Stimulated activated CD8-positive, alpha-beta memory T cell treated with anti-CD3 and anti-CD28 coated beads, Interleukin-12 subunit alpha, Interleukin-12 subunit beta, amount 100 ng/mL, for 1 hour (primary cell): ENCODE data around the gene BTBD6.

Experiments used
- DNase-seq: peaks from one replicate; pipeline ENCODE4 v3.0.0-alpha.2; 2020; ENCODE audit warnings: low read depth

Gene BTBD6

GRCh38 chr14:105211086-105211757 lies 37.1 kb upstream of the BTBD6 start:
- no peak for DNase-seq

- no peak for DNase-seq
These were observed 36.6 kb upstream of the BTBD6 start for GRCh38 chr14:105211758-105212089.

DNA sequence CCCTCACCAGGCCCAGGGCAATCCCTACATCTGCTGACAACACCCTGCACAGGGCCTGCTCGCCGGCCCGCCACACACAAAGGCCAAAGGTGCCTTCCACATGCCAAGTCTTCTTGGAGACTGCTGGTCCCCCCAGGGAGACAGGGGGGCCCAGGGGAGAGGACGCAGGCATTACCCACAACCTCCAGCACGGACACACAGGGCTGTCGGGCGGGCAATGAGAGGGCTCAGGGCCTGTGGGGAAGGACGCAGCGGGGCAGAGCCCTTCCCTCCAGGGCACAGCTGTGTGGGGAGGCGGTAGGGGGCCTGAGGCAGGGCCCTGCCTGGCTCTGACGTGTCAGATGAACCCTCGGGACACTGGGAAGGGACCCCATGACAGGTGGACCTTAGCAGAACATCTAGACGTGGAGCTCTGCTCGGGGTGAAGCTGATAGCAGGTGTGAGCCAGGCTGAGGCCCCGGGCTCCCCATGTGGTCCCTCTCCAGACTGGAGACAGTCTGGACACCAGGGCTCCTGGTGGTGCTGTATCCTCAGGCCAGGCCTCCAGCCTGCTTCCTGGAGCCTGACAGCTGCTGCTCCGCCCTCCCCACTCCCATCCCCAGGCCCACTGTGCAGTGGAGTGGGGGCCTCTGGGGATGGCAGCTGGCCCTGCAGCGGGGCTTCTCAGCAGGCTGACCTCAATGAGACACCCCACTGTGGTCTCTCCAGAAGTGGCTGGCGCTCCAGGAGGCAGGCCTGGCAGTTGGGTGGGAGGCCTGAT lies 35.6 kb upstream of the BTBD6 start:
- DNase-seq, result no peak

- DNase-seq, result no peak
These were observed 35.0 kb upstream of the BTBD6 start for GRCh38 chr14:105213361-105213760.

DNA sequence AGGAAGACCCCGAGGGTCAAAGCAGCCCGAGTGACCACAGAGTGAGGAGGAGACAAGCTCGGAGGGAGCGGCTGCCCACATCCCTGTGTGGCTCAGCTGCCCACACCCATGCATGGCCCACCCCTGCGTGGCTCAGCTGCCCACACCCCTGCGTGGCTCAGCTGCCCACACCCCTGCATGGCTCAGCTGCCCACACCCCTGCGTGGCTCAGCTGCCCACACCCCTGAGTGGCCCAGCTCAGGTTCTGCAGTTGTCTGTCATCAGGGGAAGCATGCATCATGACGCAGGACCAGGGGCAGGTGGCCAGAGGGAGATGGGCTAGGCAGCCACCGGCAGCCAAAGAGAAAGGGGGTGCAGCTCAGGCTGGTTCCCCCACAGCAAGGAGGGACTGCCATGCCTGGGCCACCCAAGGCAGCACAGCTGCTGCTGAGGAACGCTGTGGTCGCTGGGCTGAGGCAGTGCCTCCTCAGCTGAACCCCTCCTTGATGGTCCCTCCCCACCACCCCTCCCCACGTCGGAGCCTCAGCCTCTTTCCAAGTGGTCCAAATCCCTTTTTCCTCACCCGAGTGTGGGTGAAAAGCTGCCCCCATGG lies 33.9 kb upstream of the BTBD6 start:
- no peak for DNase-seq

GRCh38 chr14:105215602-105216001 lies 32.7 kb upstream of the BTBD6 start:
- DNase-seq, result no peak

GRCh38 chr14:105216490-105217247 lies 31.7 kb upstream of the BTBD6 start:
- no peak for DNase-seq

GRCh38 chr14:105217774-105218173 lies 30.6 kb upstream of the BTBD6 start:
- DNase-seq, result no peak

GRCh38 chr14:105218611-105219010 lies 29.7 kb upstream of the BTBD6 start:
- DNase-seq, result no peak

DNA sequence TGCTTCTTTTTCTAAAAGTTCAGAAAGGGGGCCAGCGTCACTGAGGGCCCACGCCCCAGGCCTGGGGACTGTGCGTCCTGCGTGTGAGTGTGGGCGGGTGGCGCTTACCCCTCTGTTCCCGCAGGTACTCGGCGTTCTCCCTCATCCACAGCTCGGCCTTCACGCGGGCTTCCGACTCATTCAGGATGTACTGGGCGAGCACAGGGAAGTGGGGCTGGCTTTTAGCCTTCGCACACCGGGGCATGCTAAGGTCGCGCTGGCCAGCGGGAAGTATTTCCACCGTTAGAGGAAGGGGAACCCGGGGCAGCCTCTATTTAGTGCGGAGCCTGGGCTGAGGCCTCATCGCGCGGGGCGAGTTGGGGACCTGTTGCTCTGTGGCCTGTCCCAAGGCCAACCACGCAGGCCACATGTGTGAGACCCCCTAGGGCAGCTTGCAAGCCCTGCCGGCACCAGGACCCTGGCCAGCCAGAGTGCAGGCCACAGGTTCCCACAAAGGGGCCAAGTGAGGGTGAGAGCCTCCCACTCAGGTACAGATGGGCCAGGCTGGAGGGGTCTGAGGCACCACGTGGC lies 29.2 kb upstream of the BTBD6 start:
- no peak for DNase-seq

GRCh38 chr14:105219753-105220152 lies 28.6 kb upstream of the BTBD6 start:
- DNase-seq, result no peak

DNA sequence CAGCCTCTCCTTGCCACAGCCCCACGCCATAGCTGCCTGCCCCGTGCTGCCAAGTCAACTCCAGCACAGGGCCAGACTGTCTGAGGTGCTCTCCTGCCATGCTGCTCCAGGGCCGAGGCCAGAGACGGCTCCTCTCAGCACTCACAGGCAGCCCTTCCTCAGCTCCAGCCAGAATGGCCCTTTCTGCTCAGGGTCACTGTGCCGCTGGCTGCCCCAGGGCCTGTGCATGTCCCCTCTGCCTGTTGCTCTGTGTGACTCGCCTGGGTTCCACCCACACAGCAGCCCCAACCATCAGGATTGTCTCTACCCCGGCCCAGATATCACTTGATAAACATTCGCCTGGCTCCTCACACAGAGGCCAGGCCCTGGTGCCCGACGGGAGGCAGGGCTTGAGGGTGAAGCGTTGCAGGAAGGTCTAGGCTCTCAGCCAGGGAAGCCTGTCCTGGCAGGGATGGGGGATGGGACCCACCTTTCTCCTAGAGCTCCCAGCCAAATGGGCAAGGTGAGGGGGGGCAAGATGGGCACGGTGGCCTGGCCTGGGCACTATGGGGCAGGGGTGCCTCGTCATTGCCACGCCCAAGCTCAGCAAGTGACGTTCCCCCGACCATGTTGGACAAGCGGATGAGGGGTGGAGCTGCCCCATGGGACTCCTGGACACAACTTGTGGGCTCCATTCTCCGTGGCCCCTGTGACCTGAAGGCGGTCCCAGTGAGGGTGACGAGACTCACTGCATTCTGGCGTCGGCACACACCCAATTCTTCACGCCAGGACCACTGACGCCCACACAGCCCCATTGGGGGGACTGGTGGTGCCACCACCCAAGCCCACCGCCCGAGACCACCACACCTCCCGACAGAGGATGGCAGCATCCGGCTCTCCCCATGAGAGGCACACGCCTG lies 27.4 kb upstream of the BTBD6 start:
- DNase-seq, result no peak

DNA sequence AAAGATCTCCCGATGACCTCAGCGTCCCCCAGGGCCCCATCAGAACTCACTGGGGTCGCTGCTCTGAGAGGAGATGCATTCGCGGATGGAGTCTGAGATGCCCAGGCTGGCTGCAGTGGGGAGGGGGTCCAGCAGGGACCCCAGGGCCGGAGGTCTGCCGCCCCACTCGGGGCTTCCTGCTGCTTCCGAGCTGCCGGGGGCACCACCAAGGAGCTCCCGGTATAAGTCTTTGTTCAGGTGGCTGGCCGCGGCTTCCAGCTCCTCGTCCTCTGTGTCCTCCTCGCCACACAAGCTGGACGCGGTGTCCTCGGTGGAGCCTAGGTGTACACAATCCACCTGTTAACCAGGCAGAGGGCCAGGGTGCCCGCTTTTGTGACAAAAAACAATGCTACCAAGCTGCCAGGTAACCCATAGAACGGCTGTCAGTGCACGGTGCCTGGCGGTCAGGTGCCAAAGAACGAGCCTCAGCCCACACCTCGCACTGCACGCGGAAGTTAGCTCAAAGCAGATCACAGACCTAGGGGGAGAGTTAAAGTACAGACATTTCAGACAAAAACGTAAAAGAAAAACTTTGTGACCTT lies 26.6 kb upstream of the BTBD6 start:
- DNase-seq, result no peak

GRCh38 chr14:105223260-105223659 lies 25.1 kb upstream of the BTBD6 start:
- no peak for DNase-seq

- DNase-seq, result no peak
These were observed 24.4 kb upstream of the BTBD6 start for GRCh38 chr14:105223770-105224544.

DNA sequence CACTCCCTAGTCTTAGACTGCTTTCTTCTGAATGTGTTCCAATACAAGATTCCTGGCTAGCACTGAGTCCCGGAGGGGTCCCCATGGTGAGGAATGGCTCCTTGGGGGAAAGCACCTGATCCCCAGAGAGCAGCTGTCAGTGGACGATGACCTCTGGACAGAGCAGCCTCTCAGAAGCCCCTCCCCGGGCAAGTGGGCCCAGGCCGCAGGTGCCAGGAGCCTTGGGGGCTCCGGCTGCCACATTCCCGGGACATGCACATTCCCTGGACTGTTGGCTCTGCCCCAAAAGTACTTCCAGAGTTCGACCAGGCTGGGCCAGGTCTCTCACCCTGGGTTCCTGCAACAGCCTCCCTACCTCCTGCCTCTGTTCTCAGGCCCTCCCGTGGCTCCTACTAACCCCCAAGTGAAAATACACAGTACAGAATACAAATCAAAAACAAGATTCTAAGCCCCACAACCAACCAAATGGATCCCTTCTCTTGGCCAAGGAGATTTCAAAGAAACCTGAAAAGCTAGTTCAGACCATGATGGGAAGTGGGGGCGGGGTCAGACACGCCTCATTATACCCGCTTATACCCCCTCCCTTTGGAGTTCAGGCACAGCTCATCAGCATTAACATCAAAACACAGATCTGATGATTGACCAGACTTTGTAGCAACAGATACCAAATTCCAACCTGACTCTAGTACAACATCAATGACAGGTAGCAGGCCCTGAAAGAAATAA lies 23.3 kb upstream of the BTBD6 start:
- DNase-seq, result no peak

- DNase-seq, result no peak
These were observed 22.1 kb upstream of the BTBD6 start for GRCh38 chr14:105226198-105226597.

- DNase-seq, result no peak
These were observed 21.0 kb upstream of the BTBD6 start for GRCh38 chr14:105227346-105227745.

- no peak for DNase-seq
These were observed 19.8 kb upstream of the BTBD6 start for GRCh38 chr14:105228562-105228961.
